ENCODE measurements around the gene HES5. TPM values are rescaled to one million over a fixed set of nuclear protein-coding genes. Genes with fewer than 3 reads are reported as not detected.
A peak's percentile ranks its signal among the peaks of the same experiment; 100 is the strongest.
"Not testable (repeated sequence)": the region's sequence is repeated elsewhere in the genome, so short reads cannot be mapped to it uniquely, and the experiment has no call there.

HES5 gene
- total RNA-seq, 1 experiment from 2014 or later, result not detected

DNA sequence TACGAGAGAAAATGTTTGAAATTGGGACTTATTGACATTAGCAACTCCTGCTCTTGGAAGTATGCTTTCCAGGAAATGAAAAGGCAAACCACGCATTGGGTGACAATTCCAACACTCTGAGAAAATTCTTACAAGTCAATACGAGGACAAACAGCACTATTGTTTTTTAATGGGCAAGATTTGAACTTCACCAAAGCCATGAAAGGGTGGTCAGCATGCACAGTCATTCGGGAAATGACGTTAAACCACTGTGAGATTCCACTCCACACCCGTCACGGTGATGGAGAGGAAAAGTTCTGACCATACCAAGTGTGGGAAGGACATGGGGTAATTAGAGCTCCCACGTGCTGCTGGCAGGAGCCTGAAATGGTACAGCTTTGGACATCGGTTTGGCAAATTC is 44.3 kb upstream of the HES5 start:
- intact Hi-C loops (cut with micrococcal nuclease; ENCODE audit: unreplicated experiment), result no loop called here
- CTCF ChIA-PET, result interaction anchor here (1.2 kb wide), 1 partner anchor 18 kb away, joined by 5 read pairs; the partner anchor contains the start of gene TNFRSF14

GRCh38 chr1:2573250-2573920 is 43.3 kb upstream of the HES5 start:
- Mint-ChIP-seq H3K36me3 (ENCODE audit: insufficient read depth, unreplicated experiment) (peaks cover 22% of the 10 kb centered on the region), H3K27me3 (ENCODE audit: unreplicated experiment) (no peaks in the 10 kb centered on the region), H3K4me1 (ENCODE audit: low read depth, unreplicated experiment) (peaks cover 1% of the 10 kb centered on the region), H3K27ac (ENCODE audit: unreplicated experiment) (peak overlapping the region; percentile 58), H3K9me3 (ENCODE audit: low read depth, unreplicated experiment) (peaks cover 8% of the 10 kb centered on the region), H3K4me3 (ENCODE audit: low read depth, unreplicated experiment) (no peak overlapping the region)
- no peak for DNase-seq
- BruUV-seq (replicated peaks), result no TSS peak
- TF ChIP-seq CTCF (IDR thresholded peaks at IDR 0.05; ENCODE audit: unreplicated experiment), result no peak
- intact Hi-C loops (cut with micrococcal nuclease; ENCODE audit: unreplicated experiment), result no loop called here
- CTCF ChIA-PET, result no interaction called here

More for the DNA sequence above, 44.3 kb upstream of the HES5 start:
- H3K36me3 Mint-ChIP-seq (ENCODE audit: insufficient read depth, unreplicated experiment), result peaks cover 23% of the 10 kb centered on the region
- BruUV-seq (replicated peaks), result no TSS peak
- H3K27ac Mint-ChIP-seq (ENCODE audit: unreplicated experiment), result peak overlapping the region; percentile 2
- DNase-seq, result no peak
- H3K4me1 Mint-ChIP-seq (ENCODE audit: low read depth, unreplicated experiment), result peaks cover 10% of the 10 kb centered on the region
- H3K27me3 Mint-ChIP-seq (ENCODE audit: unreplicated experiment), result no peaks in the 10 kb centered on the region
- H3K9me3 Mint-ChIP-seq (ENCODE audit: low read depth, unreplicated experiment), result peaks cover 8% of the 10 kb centered on the region
- H3K4me3 Mint-ChIP-seq (ENCODE audit: low read depth, unreplicated experiment), result no peak overlapping the region
- no peak for TF ChIP-seq CTCF (IDR thresholded peaks at IDR 0.05; ENCODE audit: unreplicated experiment)

- intact Hi-C loops (cut with micrococcal nuclease; ENCODE audit: unreplicated experiment), result no loop called here
- CTCF ChIA-PET, result interaction anchor here (0.6 kb wide), 1 partner anchor 33 kb away, joined by 3 read pairs; no protein-coding TSS in a partner anchor
- Mint-ChIP-seq H3K9me3 (ENCODE audit: low read depth, unreplicated experiment) (peaks cover 8% of the 10 kb centered on the region), H3K36me3 (ENCODE audit: insufficient read depth, unreplicated experiment) (peaks cover 18% of the 10 kb centered on the region), H3K4me1 (ENCODE audit: low read depth, unreplicated experiment) (peaks cover 1% of the 10 kb centered on the region), H3K27me3 (ENCODE audit: unreplicated experiment) (no peaks in the 10 kb centered on the region), H3K4me3 (ENCODE audit: low read depth, unreplicated experiment) (no peak overlapping the region), H3K27ac (ENCODE audit: unreplicated experiment) (no peak overlapping the region)
- DNase-seq, result no peak
- no peak for TF ChIP-seq CTCF (IDR thresholded peaks at IDR 0.05; ENCODE audit: unreplicated experiment)
- no TSS peak for BruUV-seq (replicated peaks)
These were observed 41.3 kb upstream of the HES5 start for GRCh38 chr1:2571348-2571747.

GRCh38 chr1:2570332-2570731 is 40.3 kb upstream of the HES5 start:
- no TSS peak for BruUV-seq (replicated peaks)
- Mint-ChIP-seq H3K36me3 (ENCODE audit: insufficient read depth, unreplicated experiment) (peaks cover 18% of the 10 kb centered on the region), H3K4me3 (ENCODE audit: low read depth, unreplicated experiment) (no peak overlapping the region), H3K27ac (ENCODE audit: unreplicated experiment) (no peak overlapping the region), H3K27me3 (ENCODE audit: unreplicated experiment) (no peaks in the 10 kb centered on the region), H3K4me1 (ENCODE audit: low read depth, unreplicated experiment) (peaks cover 10% of the 10 kb centered on the region), H3K9me3 (ENCODE audit: low read depth, unreplicated experiment) (peaks cover 8% of the 10 kb centered on the region)
- DNase-seq, result no peak
- intact Hi-C loops (cut with micrococcal nuclease; ENCODE audit: unreplicated experiment), result no loop called here
- CTCF ChIA-PET, result no interaction called here
- no peak for TF ChIP-seq CTCF (IDR thresholded peaks at IDR 0.05; ENCODE audit: unreplicated experiment)

- BruUV-seq (replicated peaks); H3K27me3 Mint-ChIP-seq (ENCODE audit: unreplicated experiment); H3K4me3 Mint-ChIP-seq (ENCODE audit: low read depth, unreplicated experiment); DNase-seq; H3K27ac Mint-ChIP-seq (ENCODE audit: unreplicated experiment); H3K9me3 Mint-ChIP-seq (ENCODE audit: low read depth, unreplicated experiment); intact Hi-C loops (cut with micrococcal nuclease; ENCODE audit: unreplicated experiment); CTCF ChIA-PET: not testable (repeated sequence)
- H3K4me1 Mint-ChIP-seq (ENCODE audit: low read depth, unreplicated experiment), result peaks cover 16% of the 10 kb centered on the region
- peaks cover 16% of the 10 kb centered on the region for H3K36me3 Mint-ChIP-seq (ENCODE audit: insufficient read depth, unreplicated experiment)
These were observed 39.6 kb upstream of the HES5 start for GRCh38 chr1:2569703-2570102.

Data from Calu3 (cell line).